HepG2 (cell line): Measurements from ENCODE around the gene MYO1E. TPM values are rescaled to one million over a fixed set of nuclear protein-coding genes. Genes with fewer than 3 reads are reported as not detected.

Experiments
- ATAC-seq: fragments of 200-7000 bp; cut with Tn5 transposase; 3 replicates; pipeline ENCODE4 v1.9.1; 2020; ENCODE audit warnings: mild to moderate bottlenecking, moderate library complexity
- BruUV-seq: library from RNA; stranded (reverse); fragments of 400-500 nt; replicated peaks from 2 replicates; lab custom pipeline; 2021; lab: Mats Ljungman, UMichigan
- CTCF ChIA-PET: fragments of 300-600 bp; formaldehyde crosslinking; extraction: SDS; loops from one replicate; lab custom pipeline; 2021; ENCODE audit warnings: low total read pairs, inconsistent platforms, low intra/inter-chr PET ratio; lab: Yijun Ruan, JAX
- POLR2A ChIA-PET: fragments of 350-600 bp; sonication (Branson Sonifier 250); formaldehyde crosslinking; loops from one replicate; lab custom pipeline; 2020; ENCODE audit warnings: antibody characterized with exemption, inconsistent platforms; lab: Yijun Ruan, JAX
- DNase-seq: peaks from one replicate; pipeline ENCODE4 v3.0.0-alpha.2; 2015; ENCODE audit warnings: low spot score
- FAIRE-seq: peaks from 3 replicates; lab custom pipeline; 2011; peaks lifted over from hg19 to GRCh38; lab: Jason Lieb, UNC
- H2AFZ ChIP-seq: one replicate; pipeline ENCODE4 v1.6.1; 2011; ENCODE audit warnings: low read length, inconsistent platforms
- H3K27ac ChIP-seq: fragments of 300-600 bp; 3 replicates; pipeline ENCODE4 v1.8.0; 2011; ENCODE audit warnings: mixed run types, mild to moderate bottlenecking, mixed read lengths, low read length, inconsistent platforms; ENCODE audit not compliant: insufficient read depth; ENCODE audit errors: extremely low read length
- H3K27me3 ChIP-seq, 2 experiments: fragments of 200-600 bp in 1 of 2; 2 replicates in 1 of 2; 3 replicates in 1 of 2; pipeline versions ENCODE4 v1.6.0 to v1.8.0; 2011; ENCODE audit warnings: low read length in 2 of 2, mild to moderate bottlenecking in 2 of 2, moderate library complexity in 2 of 2, inconsistent platforms in 1 of 2; ENCODE audit not compliant: insufficient read depth in 2 of 2, control insufficient read depth in 1 of 2
- H3K36me3 ChIP-seq, 2 experiments: fragments of 200-600 bp in 1 of 2; replicated peaks in 1 of 2; 2 replicates in 1 of 2; 3 replicates in 1 of 2; pipeline versions ENCODE4 v1.5.1 to v1.8.0; 2011; ENCODE audit warnings: low read length in 2 of 2, inconsistent platforms in 1 of 2; ENCODE audit not compliant: insufficient read depth in 2 of 2, control insufficient read depth in 1 of 2
- H3K4me1 ChIP-seq: 2 replicates; pipeline ENCODE4 v1.5.1; 2012; ENCODE audit warnings: low read length, inconsistent platforms; ENCODE audit not compliant: insufficient read depth
- H3K4me2 ChIP-seq: 2 replicates; pipeline ENCODE4 v1.6.0; 2011; ENCODE audit warnings: low read depth, low read length, inconsistent platforms
- H3K4me3 ChIP-seq, 3 experiments: fragments of 200-600 bp in 1 of 3; sonication (generic), shearing (Covaris generic) in 1 of 3; replicated peaks in 1 of 3; 2 replicates each; pipeline ENCODE4 v1.5.1; 2011 to 2016; ENCODE audit warnings: low read length in 3 of 3, inconsistent platforms in 2 of 3, low read depth in 2 of 3, mild to moderate bottlenecking in 2 of 3, control low read depth in 1 of 3, mixed read lengths in 1 of 3; ENCODE audit not compliant: insufficient read depth in 1 of 3
- H3K79me2 ChIP-seq: one replicate; pipeline ENCODE4 v1.6.1; 2011; ENCODE audit warnings: low read length, inconsistent platforms; ENCODE audit not compliant: insufficient read depth
- H3K9ac ChIP-seq: 2 replicates; pipeline ENCODE4 v1.6.0; 2011; ENCODE audit warnings: mild to moderate bottlenecking, low read depth, low read length, inconsistent platforms; ENCODE audit not compliant: insufficient read depth
- H3K9me3 ChIP-seq: 2 replicates; pipeline ENCODE4 v1.5.1; 2012; ENCODE audit warnings: mild to moderate bottlenecking, low read length
- H4K20me1 ChIP-seq: 2 replicates; pipeline ENCODE4 v1.6.0; 2011; ENCODE audit warnings: inconsistent platforms, mild to moderate bottlenecking, low read length, moderate library complexity; ENCODE audit not compliant: insufficient read depth
- ARID2 ChIP-seq: sonication (generic); formaldehyde crosslinking; IDR thresholded peaks from 2 replicates; pipeline ENCODE4 v1.8.1; 2022; ENCODE audit warnings: mild to moderate bottlenecking, missing genetic modification reagents, borderline replicate concordance
- CEBPB ChIP-seq: IDR thresholded peaks from 2 replicates; pipeline ENCODE4 v1.6.1; 2011; ENCODE audit warnings: low read depth, low read length, improper control_type of control experiment, borderline replicate concordance
- GMEB2 ChIP-seq: IDR thresholded peaks from 2 replicates; pipeline ENCODE4 v1.6.1; 2016; ENCODE audit warnings: missing biosample characterization, missing genetic modification reagents, low read depth
- KDM1A ChIP-seq: IDR thresholded peaks from 2 replicates; pipeline ENCODE4 v1.6.1; 2016; ENCODE audit warnings: missing compliant biosample characterization
- MBD4 ChIP-seq: IDR thresholded peaks from 2 replicates; pipeline ENCODE4 v1.6.1; 2012; ENCODE audit warnings: low read length, inconsistent platforms, borderline replicate concordance
- MXD1 ChIP-seq: sonication (generic); formaldehyde crosslinking; IDR thresholded peaks from 2 replicates; pipeline ENCODE4 v1.4.0; 2020; ENCODE audit warnings: mild to moderate bottlenecking, missing genetic modification reagents
- NAIF1 ChIP-seq: sonication (generic); formaldehyde crosslinking; IDR thresholded peaks from 2 replicates; pipeline ENCODE4 v1.5.0; 2020; ENCODE audit warnings: mild to moderate bottlenecking, missing genetic modification reagents, borderline replicate concordance
- RARG ChIP-seq: sonication (generic); formaldehyde crosslinking; IDR thresholded peaks from 2 replicates; pipeline ENCODE4 v1.4.0; 2020; ENCODE audit warnings: low read depth, mild to moderate bottlenecking, missing genetic modification reagents
- RXRA ChIP-seq: sonication (generic); formaldehyde crosslinking; IDR thresholded peaks from 2 replicates; pipeline ENCODE4 v1.5.1; 2020; ENCODE audit warnings: missing genetic modification reagents
- STAT5B ChIP-seq: sonication (generic); formaldehyde crosslinking; IDR thresholded peaks from 2 replicates; pipeline ENCODE4 v1.4.0; 2020; ENCODE audit warnings: missing genetic modification reagents
- ZNF263 ChIP-seq: sonication (generic); formaldehyde crosslinking; IDR thresholded peaks from 2 replicates; pipeline ENCODE4 v1.4.0; 2020; ENCODE audit warnings: missing genetic modification reagents
- ZNF616 ChIP-seq: sonication (generic); formaldehyde crosslinking; IDR thresholded peaks from 2 replicates; pipeline ENCODE4 v1.5.0; 2020; ENCODE audit warnings: low read depth, mild to moderate bottlenecking, missing genetic modification reagents
- ZNF737 ChIP-seq: sonication (generic); formaldehyde crosslinking; IDR thresholded peaks from 2 replicates; pipeline ENCODE4 v1.5.0; 2020; ENCODE audit warnings: missing genetic modification reagents, mild to moderate bottlenecking, borderline replicate concordance
- ZSCAN29 ChIP-seq: sonication (generic); formaldehyde crosslinking; conservative IDR thresholded peaks from 2 replicates; pipeline ENCODE4 v1.4.0; 2020; ENCODE audit warnings: mild to moderate bottlenecking, missing genetic modification reagents
- WGBS: methylation state at CpG from one replicate; pipeline ENCODE4 v1.1.6; 2017; ENCODE audit warnings: low lambda C conversion rate; 5-methylcytosine and 5-hydroxymethylcytosine counted together
- in situ Hi-C: cut with HindIII; loops from 2 replicates; pipeline ENCODE4 v1.10.0; 2017; ENCODE audit warnings: low pct_unique_long_range_greater_than_20kb; ENCODE audit not compliant: extremely low pct_ligation_motif_present
- intact Hi-C: fragments of 100-400 bp; cut with micrococcal nuclease; formaldehyde crosslinking; loops from one replicate; pipeline ENCODE4 v1.10.0; 2022; ENCODE audit not compliant: unreplicated experiment
- polyA plus RNA-seq, 8 experiments: library from polyadenylated mRNA; depleted of rRNA in 3 of 8; stranded (reverse) in 7 of 8; unstranded in 1 of 8; fragments of >200 nt; fragmentation: Illumina TruSeq in 4 of 8; extraction: Trizol in 4 of 8; gene quantifications; 2 replicates each; pipeline versions ENCODE4 v1.2.1 to v1.2.3, GENCODE V29; 2011 to 2016; ENCODE audit warnings: low read depth in 4 of 8, missing spikeins in 1 of 8, mixed read lengths in 1 of 8; ENCODE audit not compliant: insufficient read depth in 1 of 8
- total RNA-seq, 5 experiments: library from RNA; depleted of rRNA; stranded (reverse); fragments of >200 nt; fragmentation: Illumina TruSeq; extraction: Trizol; gene quantifications; 2 replicates each; pipeline ENCODE4 v1.2.3, GENCODE V29; 2016; ENCODE audit warnings: low read depth in 1 of 5

MYO1E gene
- total and polyA plus RNA-seq, 2 of the 13 experiments (the other 11 are each of a cell fraction or from before 2014, with no cell fraction given), result 15.7 to 25.1 TPM

- H3K9me3 ChIP-seq, result no peaks in the 10 kb centered on the region
- in situ Hi-C loops, result no loop called here
- no TSS peak for BruUV-seq
- no peaks in the 10 kb centered on the region for H3K4me1 ChIP-seq
- WGBS, result 92% methylated on average over 4 of the region's 4 CpGs
- no peaks in the 10 kb centered on the region for H3K79me2 ChIP-seq
- CTCF ChIA-PET, result no interaction called here
- POLR2A ChIA-PET, result no interaction called here
- no peak for FAIRE-seq
- H3K27me3 ChIP-seq, result no peaks in the 10 kb centered on the region
- intact Hi-C loops, result no loop called here
- H3K9ac ChIP-seq, result no peak overlapping the region
- no peak for DNase-seq
- H4K20me1 ChIP-seq, result no peaks in the 10 kb centered on the region
- H3K4me3 ChIP-seq, result no peak overlapping the region
- H2AFZ ChIP-seq, result no peak overlapping the region
- H3K27ac ChIP-seq, result no peak overlapping the region
- ATAC-seq, result no peak
- TF ChIP-seq STAT5B (CRISPR knock-in tag) (no peak), GMEB2 (no peak), MBD4 (no peak), ZNF737 (no peak), ARID2 (no peak)
- H3K4me2 ChIP-seq, result no peak overlapping the region
- peaks cover 6 to 20% of the 10 kb centered on the region in 2 experiments; a peak in 4 of 5 replicates for H3K36me3 ChIP-seq
These were observed 143.7 kb downstream of the MYO1E start for GRCh38 chr15:59229015-59229414.

- H2AFZ ChIP-seq, result no peak overlapping the region
- FAIRE-seq (no peak), ATAC-seq (no peak)
- H3K4me2 ChIP-seq, result no peak overlapping the region
- intact Hi-C loops, result no loop called here
- no TSS peak for BruUV-seq
- no peak overlapping the region for H3K4me3 ChIP-seq
- in situ Hi-C loops, result no loop called here
- H3K36me3 ChIP-seq, result peaks cover 7 to 35% of the 10 kb centered on the region in 2 experiments; a peak in 4 of 5 replicates
- H3K4me1 ChIP-seq, result no peaks in the 10 kb centered on the region
- CTCF ChIA-PET, result no interaction called here
- no peak overlapping the region for H3K27ac ChIP-seq
- TF ChIP-seq ZSCAN29 (CRISPR knock-in tag), result no peak
- TF ChIP-seq KDM1A, result no peak
- no peak for TF ChIP-seq RXRA (CRISPR knock-in tag)
- no peak for TF ChIP-seq ZNF263 (CRISPR knock-in tag)
- TF ChIP-seq NAIF1 (CRISPR knock-in tag), result no peak
- TF ChIP-seq RARG (CRISPR knock-in tag), result no peak
- TF ChIP-seq MXD1, result no peak
- no peak for TF ChIP-seq CEBPB
- TF ChIP-seq ZNF616, result no peak
- TF ChIP-seq, all 625 proteins: peak for 0
- H3K27me3 ChIP-seq, result no peaks in the 10 kb centered on the region
- no peak for DNase-seq
- 92% methylated on average over 4 of the region's 4 CpGs for WGBS
- POLR2A ChIA-PET, result no interaction called here
- no peaks in the 10 kb centered on the region for H3K79me2 ChIP-seq
- no peaks in the 10 kb centered on the region for H4K20me1 ChIP-seq
- no peak overlapping the region for H3K9ac ChIP-seq
- no peaks in the 10 kb centered on the region for H3K9me3 ChIP-seq
These were observed 145.7 kb downstream of the MYO1E start for GRCh38 chr15:59227021-59227420.
